ENCODE results near the gene PAMR1.

Gene PAMR1

GRCh38 chr11:35545391-35546003 is 20.1 kb upstream of the PAMR1 start:
- H3K4me3 ChIP-seq (ENCODE audit: control insufficient read depth, low read depth, low read length): no peak overlapping the region
- DNase-seq (ENCODE audit: low read depth): no peak
- no peak for TF ChIP-seq CTCF (conservative IDR thresholded peaks at IDR 0.05; ENCODE audit: control insufficient read depth, insufficient read depth, low read depth, low read length)

- TF ChIP-seq CTCF (conservative IDR thresholded peaks at IDR 0.05; ENCODE audit: control insufficient read depth, insufficient read depth, low read depth, low read length): no peak
- DNase-seq (ENCODE audit: low read depth): no peak
- H3K4me3 ChIP-seq (ENCODE audit: control insufficient read depth, low read depth, low read length): no peak overlapping the region
These were observed 18.1 kb upstream of the PAMR1 start for GRCh38 chr11:35543481-35543880.

DNA sequence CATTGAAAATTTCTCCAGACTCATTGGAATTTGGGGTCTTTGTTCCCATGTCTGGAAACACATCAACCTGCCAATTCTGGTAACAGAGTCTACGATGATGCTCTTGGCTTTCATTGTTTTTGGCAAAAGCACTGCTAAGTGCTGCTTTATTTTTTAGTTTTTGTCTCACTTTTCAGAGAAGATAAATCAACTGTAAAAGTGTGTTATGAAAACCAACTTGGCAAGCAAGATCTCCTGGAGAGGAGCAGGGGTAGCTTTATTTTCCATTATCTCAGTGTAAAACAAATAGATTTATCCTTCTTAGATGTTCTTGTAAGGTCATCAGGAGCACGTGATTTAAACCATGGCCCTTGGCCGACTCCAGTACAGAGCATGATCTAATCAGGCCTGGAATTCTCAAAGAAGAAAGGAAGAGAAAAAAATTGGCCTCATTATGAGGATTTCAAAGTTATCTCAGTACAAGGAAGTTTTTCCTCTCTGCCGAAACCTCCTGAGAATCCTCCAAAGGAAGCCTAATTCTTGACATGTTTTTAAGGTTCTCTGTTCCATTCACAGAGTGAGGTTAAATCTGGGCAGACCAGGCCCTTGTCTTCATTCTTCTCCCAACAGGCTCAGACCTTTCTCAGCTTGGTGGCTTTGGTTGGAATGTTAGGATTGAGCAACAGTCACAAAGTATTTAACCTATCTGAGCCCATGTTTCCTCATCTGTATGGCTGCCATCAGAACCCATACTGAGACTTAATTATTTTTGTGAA is 16.4 kb upstream of the PAMR1 start:
- peak; percentile 93 for DNase-seq (ENCODE audit: low read depth)
- no peak for TF ChIP-seq CTCF (conservative IDR thresholded peaks at IDR 0.05; ENCODE audit: control insufficient read depth, insufficient read depth, low read depth, low read length)
- H3K4me3 ChIP-seq (ENCODE audit: control insufficient read depth, low read depth, low read length): no peak overlapping the region

- TF ChIP-seq CTCF (conservative IDR thresholded peaks at IDR 0.05; ENCODE audit: control insufficient read depth, insufficient read depth, low read depth, low read length): no peak
- DNase-seq (ENCODE audit: low read depth): peak; percentile 46
- H3K4me3 ChIP-seq (ENCODE audit: control insufficient read depth, low read depth, low read length): no peak overlapping the region
These were observed 15.1 kb upstream of the PAMR1 start for GRCh38 chr11:35540526-35540925.

- peak; percentile 93 for DNase-seq (ENCODE audit: low read depth)
- H3K4me3 ChIP-seq (ENCODE audit: control insufficient read depth, low read depth, low read length): no peak overlapping the region
- no peak for TF ChIP-seq CTCF (conservative IDR thresholded peaks at IDR 0.05; ENCODE audit: control insufficient read depth, insufficient read depth, low read depth, low read length)
These were observed 14.4 kb upstream of the PAMR1 start for GRCh38 chr11:35539781-35540281.

DNA sequence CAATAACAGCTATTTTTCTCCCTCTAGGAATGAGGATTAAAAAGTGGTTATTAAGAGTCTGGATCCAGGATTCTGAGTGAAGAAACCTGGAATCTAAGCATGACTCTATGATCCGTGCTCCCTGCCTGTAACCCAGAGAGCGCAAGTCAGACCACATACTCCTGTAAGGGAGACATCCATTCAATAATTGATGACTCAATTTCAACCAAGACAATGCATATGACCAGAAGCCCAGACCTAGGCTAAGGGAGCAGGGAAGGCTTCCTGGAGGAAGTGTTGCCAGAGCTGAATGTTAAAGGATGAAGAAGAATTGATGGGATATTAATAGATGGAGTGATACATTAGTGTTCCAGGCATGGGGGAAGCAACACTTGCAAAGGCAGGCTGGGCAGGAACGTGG is 13.8 kb upstream of the PAMR1 start:
- no peak overlapping the region for H3K4me3 ChIP-seq (ENCODE audit: control insufficient read depth, low read depth, low read length)
- DNase-seq (ENCODE audit: low read depth): peak; percentile 79
- no peak for TF ChIP-seq CTCF (conservative IDR thresholded peaks at IDR 0.05; ENCODE audit: control insufficient read depth, insufficient read depth, low read depth, low read length)
